ENCODE data around the gene ETS2.

- no peak for TF ChIP-seq CTCF (IDR thresholded peaks at IDR 0.05)
- no peak for TF ChIP-seq POLR2A (IDR thresholded peaks at IDR 0.05)
These were observed 11.6 kb upstream of the ETS2 start for GRCh38 chr21:38793926-38794713.
